Measurements from ENCODE around the gene RERGL. TPM values are rescaled to one million over a fixed set of nuclear protein-coding genes. Genes with fewer than 3 reads are reported as not detected.
"Not testable (repeated sequence)": the region's sequence is repeated elsewhere in the genome, so short reads cannot be mapped to it uniquely, and the experiment has no call there.

Gene RERGL, protein sequence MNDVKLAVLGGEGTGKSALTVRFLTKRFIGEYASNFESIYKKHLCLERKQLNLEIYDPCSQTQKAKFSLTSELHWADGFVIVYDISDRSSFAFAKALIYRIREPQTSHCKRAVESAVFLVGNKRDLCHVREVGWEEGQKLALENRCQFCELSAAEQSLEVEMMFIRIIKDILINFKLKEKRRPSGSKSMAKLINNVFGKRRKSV
- 1.9 TPM for total RNA-seq
- long read RNA-seq, partial matches to known transcripts: 0 of 3 reads
- long read RNA-seq, other reads (novel, unspliced or antisense): 1 of 3 reads

- DNase-seq (ENCODE audit: low spot score): no peak
Observed at GRCh38 chr12:18090093-18090492, at the start of gene RERGL. RERGL (minus strand) TSS chr12:18090193; CDS start chr12:18090140, 53 bp downstream.

DNA sequence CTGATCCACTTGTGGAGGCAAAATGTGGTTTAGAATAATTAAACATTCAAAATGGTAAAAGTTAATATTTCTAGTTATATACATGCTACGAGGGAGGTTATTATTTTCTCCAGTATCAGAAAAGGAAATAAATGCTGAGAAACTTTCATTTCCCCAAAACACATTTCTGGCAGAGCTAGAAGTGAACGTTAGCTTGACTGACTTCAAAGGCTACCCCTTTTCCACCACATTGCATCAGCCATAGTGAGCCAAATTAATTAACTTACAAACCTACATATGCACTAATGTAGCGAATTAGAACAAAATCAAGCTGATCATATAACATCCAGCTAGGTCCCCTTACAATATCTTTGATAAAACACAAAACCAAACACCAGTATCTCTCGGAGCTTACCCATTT, 49.3 kb upstream of the RERGL start:
- no peak for DNase-seq (ENCODE audit: low spot score)

DNA sequence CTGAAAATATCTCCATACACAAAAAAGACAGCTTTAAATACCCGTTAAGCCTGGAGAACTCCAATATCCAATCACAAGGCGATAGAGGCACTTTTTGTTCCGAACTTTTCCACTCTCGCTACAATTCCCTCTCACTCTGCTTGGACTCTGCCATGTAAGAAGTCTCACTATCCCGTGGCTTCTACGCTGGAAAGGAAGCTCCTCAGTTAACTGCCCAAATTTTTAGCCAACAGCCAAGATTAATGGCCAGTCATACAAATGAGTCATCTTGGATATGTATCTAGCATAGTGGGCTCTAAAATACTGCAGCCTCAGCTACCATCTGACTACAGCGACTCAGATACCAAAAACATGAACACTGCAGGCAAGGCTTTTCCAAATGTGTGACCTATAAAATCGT, 45.5 kb upstream of the RERGL start:
- DNase-seq (ENCODE audit: low spot score): no peak

DNA sequence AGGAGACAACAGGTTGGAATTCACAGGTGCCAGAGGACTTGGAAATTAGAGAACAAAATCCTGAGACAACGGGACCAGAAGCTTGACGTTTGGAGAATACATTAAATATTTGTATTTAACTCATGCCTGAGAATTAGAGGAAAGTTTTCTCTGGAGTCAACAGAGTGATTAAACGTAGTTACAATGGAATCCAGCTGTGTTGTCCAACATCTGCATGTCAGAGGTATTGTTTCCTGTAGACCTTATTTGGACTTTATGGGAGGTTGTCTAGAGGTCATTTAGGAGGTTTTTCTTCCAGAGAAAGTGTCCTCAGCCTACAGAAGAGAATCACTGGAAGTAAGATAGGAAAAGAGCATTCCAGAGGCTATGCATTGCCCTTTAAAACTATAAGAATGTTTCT, 45.1 kb upstream of the RERGL start:
- DNase-seq (ENCODE audit: low spot score): no peak

DNA sequence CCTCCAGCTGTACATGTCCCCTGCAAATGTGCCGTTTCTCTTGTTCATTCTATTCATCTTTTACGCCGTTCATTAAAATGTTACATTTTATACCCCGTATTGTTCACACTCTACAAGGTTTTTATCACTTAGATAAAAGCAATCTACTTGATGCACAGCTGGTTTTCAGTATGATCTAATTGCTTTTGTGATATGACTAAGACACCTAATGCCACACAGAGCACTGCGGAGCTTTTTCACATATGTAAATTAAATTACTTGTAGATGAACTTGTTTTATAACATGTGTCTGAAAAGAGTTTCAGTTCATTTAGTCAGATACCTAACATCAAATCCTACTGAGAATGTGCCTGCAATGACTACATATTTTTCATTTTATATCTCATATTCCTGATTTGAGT, 40.9 kb upstream of the RERGL start:
- DNase-seq (ENCODE audit: low spot score): no peak

DNA sequence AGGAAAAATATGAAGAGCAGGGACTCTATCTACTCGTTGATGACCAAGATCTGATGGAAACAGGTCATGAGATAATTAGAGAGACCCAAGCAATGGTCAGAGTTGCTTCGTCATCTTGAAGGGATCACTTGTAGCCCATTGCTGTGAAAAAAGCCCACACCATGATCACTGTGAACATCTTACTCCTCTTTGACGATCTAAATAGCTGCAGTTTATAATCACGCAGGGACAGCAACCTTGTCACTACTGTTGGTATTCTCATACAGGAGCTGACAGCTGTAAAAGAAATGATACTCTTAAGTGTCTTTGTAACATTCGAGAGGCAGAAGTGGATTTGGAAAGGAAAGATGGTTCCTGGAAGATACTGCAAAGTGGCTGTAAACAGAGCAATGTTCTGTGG, 33.7 kb upstream of the RERGL start:
- no peak for DNase-seq (ENCODE audit: low spot score)

- no peak for DNase-seq (ENCODE audit: low spot score)
Observed at GRCh38 chr12:18120899-18121298, 30.9 kb upstream of the RERGL start.

DNA sequence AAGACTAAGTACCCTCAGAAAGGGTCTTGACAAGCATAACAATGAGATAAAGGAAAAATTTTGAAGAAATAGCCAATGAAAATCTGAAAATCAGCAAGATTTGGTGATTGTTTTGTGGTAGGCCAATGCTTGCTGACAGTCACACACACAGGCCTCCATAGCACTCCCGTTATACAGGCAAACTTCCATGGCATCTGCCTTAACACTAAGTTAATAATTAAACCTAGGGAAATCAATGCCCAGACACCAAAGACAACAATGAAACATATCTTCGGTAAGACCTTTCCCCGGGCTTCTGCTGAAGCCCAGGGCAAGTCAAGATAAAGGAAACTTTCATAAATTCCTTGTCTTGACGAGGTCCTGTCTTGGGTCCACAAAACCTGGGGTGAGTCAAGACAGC, 18.6 kb upstream of the RERGL start:
- no peak for DNase-seq (ENCODE audit: low spot score)

- DNase-seq (ENCODE audit: low spot score): no peak
Observed at GRCh38 chr12:18103624-18104023, 13.6 kb upstream of the RERGL start.

DNA sequence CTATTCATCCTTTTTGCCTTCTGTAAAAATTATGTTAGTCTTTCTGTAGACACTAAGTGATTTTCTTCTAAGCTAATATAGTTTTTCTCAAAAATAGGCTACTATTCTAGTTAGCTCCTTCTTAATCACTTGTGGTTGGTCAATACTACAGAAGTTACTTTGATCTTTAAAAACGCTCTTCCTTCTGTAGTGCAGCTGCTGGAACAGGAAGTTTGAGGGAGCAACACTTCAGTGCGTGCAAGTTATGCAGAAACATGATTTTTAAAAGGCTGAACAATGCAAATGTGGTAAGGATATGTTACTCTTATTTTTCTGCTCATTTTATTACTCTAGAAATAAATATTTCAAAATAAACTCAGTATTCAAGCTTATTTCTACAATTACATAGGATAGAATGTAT, 11.1 kb upstream of the RERGL start:
- no peak for DNase-seq (ENCODE audit: low spot score)

- no peak for DNase-seq (ENCODE audit: low spot score)
Observed at GRCh38 chr12:18084080-18084479, 5.9 kb downstream of the RERGL start.

DNA sequence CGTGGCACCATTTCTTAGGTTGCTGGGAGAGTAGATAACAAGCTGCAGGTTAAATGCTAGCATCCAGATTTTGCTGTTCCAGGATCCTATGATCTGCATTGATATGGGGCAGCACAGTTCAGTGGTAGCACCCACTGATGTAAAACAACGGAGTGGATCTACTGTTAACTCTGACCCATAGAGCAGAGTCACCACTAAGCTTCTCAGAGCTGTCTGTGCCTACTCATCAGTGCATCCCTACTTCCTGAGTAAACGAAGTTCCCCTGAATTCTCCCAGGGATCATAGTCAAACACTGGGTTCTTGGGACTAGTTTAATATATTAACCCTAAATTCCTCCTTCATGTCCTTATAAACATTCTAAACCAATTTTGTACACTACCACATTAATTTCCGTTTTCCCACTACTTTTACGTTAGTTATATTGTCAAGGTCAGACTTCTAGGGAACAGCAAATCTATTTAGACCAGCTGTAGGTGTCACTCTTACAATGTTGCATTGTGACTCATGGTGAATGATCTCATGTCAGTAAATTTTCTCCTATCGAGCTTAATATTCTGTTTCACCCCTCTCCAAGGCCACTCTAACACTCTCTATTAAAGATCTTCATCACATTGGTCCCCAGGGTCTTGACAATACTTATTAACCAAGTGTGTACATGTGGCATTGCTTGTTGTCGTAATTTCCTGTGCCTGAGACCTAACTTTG, 10.3 kb downstream of the RERGL start:
- no peak for DNase-seq (ENCODE audit: low spot score)

DNA sequence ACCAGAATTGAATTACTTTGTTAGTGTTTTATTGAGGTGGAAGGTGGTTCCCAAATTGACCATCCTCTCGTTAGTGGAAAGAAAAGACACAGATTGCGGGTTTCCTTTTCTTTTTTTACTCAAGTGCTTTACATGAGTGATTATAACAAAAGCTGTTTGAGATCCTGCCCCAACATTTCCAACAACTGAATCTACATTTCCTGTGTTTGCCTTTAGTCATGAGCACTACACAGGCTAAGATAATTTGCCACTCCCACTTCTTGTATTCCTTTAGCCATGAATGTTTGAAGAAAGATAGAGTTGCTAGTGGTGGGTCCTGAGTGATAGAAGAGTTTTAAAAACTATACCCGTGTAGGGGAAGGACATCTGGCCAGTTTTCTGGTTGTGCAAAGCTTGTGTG, 16.0 kb downstream of the RERGL start:
- DNase-seq (ENCODE audit: low spot score): no peak

GRCh38 chr12:18072723-18073122, 17.3 kb downstream of the RERGL start:
- no peak for DNase-seq (ENCODE audit: low spot score)

- no peak for DNase-seq (ENCODE audit: low spot score)
Observed at GRCh38 chr12:18071336-18071735, 18.7 kb downstream of the RERGL start.

DNA sequence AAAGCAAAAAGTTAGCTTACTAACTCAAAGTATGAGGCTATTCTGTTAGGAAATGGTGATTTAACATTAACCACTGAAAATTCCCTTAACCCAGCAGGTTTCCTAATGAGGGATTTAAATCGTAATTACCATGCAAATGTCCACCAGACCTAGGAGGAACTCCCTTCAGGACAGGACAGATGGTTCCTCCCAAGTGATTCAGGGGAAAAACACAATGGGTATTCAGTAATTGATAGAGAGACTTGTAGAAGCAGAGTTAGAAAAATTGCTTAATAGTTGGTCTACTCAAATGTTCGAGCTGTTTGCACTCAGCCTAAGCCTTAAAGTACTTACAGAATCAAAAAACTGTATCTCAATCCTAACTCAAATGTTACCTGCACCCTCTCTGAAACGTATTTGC, 21.6 kb downstream of the RERGL start:
- DNase-seq (ENCODE audit: low spot score): no peak

GRCh38 chr12:18066666-18067065, 23.3 kb downstream of the RERGL start:
- no peak for DNase-seq (ENCODE audit: low spot score)

GRCh38 chr12:18062867-18063266, 27.1 kb downstream of the RERGL start:
- not testable (repeated sequence) for DNase-seq (ENCODE audit: low spot score)

DNA sequence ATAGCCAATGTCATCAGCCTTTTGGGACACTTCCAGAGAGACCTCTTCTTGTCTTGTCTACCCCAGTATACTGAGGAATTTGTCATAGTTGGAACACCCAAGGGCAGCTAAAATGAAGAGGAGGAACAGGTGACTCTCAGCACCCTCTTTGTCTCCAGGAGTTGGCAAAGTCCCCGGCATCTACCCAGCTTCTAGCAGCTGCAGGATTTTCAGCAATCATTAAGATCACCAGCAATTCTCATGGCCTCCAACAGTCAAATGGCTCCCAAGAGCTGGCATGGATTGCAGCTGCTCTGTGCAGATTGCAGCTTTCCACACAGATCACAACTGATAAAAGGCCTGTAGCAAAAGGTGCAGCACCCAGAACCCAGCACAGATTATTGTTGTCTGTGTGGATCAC, 32.9 kb downstream of the RERGL start:
- DNase-seq (ENCODE audit: low spot score): no peak

DNA sequence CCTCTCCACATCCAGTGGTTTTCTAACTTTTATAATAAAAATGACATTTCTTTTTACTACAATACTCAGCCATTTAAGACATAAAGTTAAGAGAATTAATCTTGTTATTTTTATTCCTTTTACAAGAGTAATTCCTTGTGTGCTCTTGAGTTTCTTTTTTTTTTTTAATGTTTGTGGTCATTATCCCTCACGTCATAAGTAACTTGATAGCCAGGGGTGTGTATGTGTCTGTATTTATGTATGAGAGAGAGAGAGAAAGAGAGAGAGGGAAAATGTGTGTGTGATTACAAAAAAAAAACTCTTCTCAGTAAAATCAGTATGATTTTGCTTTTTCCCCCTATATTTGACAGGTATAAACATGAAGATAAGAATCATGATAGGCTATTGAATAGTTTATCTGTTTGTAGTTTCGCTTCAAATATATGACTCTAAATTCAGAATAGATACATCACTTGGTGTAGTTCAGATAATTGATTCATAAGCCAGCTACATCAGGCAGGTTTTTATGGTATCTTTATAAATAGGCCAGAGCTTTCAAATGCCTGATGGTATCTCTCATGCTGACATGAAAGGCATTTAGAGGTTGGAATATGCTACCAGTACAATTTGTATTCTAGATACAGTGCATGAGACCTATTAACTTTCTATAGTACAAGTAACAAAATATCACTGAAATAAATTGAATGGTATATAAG, 34.9 kb downstream of the RERGL start:
- no peak for DNase-seq (ENCODE audit: low spot score)

DNA sequence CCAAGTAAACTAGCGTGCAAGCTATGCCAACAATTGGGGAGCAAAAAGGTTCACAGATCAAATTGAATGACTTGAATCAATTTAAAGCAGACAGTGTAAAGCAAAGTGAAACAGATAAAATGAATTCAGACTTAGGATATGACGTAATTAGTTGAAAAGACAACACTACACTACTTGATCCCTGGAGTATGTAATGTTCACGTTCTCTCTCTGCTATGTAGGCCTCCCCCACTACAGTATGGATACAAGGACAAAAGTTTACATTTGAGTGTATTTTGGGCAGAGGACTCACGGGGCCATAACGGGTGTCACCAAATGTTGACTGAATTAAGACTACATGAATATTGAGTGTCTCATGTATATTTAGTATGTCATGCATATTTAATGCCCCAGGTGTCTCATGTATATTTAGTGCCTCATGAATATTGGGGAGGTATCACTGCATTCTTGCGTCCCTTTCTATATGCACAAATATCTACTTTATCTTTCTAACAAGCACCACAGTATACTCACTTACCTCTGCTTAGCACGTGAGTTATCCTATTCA, 44.5 kb downstream of the RERGL start:
- no peak for DNase-seq (ENCODE audit: low spot score)

DNA sequence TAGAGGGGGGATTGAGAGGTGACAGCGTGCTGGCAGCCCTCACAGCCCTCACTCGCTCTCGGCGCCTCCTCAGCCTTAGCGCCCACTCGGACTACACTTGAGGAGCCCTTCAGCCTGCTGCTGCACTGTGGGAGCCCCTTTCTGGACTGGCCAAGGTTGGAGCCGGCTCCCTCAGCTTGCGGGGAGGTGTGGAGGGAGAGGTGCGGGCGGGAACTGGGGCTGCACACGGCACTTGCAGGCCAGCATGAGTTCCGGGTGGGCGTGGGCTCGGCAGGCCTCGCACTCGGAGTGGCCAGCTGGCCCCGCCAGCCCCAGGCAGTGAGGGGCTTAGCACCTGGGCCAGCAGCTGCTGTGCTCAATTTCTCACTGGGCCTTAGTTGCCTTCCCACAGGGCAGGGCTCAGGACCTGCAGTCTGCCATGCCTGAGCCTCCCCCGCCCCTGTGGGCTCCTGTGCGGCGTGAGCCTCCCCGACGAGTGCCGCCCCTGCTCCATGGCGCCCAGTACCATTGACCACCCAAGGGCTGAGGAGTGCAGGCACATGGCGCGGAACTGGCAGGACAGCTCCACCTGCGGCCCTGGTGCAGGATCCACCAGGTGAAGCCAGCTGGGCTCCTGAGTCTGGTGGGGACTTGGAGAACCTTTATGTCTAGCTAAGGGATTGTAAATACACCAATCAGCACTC, 49.8 kb downstream of the RERGL start:
- not testable (repeated sequence) for DNase-seq (ENCODE audit: low spot score)

All from mesenteric fat pad (tissue), 1 donor.